Coronary artery (tissue), 2 donors: ENCODE measurements around the gene SYT2.

Source experiments
- DNase-seq: peaks from one replicate; pipeline ENCODE4 v3.0.0-alpha.2; 2017; ENCODE audit warnings: low spot score
- H3K27ac ChIP-seq, 2 donors: fragments of 200-600 bp; sonication (generic); one replicate each; pipeline ENCODE4 v1.5.1; 2016 to 2019
- H3K4me3 ChIP-seq: fragments of 200-600 bp; sonication (generic); 2 replicates; pipeline ENCODE4 v1.5.1; 2016; ENCODE audit warnings: mild to moderate bottlenecking, moderate library complexity
- CTCF ChIP-seq: fragments of 200-600 bp; sonication (generic); IDR thresholded peaks from one replicate; pipeline ENCODE4 v1.5.1; 2019; ENCODE audit warnings: antibody characterized with exemption

SYT2 gene

DNA sequence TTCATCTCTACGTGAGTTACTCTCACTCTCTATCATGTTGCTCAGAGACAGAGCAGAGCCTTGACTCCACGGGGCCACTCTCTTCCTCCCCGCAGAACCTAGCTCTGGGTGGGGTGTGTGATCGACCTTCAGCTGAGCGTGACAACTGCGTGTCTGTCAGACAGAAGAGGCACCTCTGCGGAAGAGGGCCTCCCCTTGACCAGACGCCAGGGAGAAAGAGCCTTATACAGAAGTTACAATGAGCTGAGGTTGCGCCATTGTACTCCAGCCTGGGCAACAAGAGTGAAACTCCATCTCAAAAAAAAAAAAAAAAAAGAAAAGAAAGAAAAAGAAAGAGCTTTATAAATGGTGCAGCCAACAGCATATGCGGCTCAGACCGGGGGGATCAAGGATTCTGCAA is 22.9 kb downstream of the SYT2 start:
- H3K4me3 ChIP-seq = no peak overlapping the region
- H3K27ac ChIP-seq = no peak overlapping the region
- DNase-seq = no peak
- no peak for TF ChIP-seq CTCF

GRCh38 chr1:202685641-202686040 is 24.6 kb downstream of the SYT2 start:
- no peak for DNase-seq
- no peak for TF ChIP-seq CTCF
- Histone ChIP-seq H3K27ac (no peak overlapping the region), H3K4me3 (no peak overlapping the region)

DNA sequence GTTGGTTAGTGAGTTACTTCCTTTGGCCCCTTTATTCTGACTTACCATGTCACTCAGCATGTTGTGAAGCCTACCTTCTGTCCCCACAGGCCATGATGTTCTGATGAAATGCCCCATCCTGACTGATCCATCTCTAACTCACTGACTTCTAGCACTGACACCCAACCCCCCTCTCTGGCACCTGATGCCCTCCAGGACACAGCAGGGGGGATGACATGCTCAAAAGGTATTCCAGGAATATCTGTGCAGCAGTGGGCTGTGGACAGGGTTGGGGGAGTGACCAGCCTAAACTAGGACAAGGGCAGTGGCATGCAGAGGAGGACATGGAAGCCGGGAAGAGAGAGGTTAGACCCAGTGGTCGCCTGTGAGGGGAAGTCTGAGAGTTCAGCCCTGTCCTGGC is 25.5 kb downstream of the SYT2 start:
- no peak for TF ChIP-seq CTCF
- H3K27ac ChIP-seq = no peak overlapping the region
- no peak for DNase-seq
- no peak overlapping the region for H3K4me3 ChIP-seq

- no peak for DNase-seq
- no peak overlapping the region for H3K4me3 ChIP-seq
- TF ChIP-seq CTCF = no peak
Observed at GRCh38 chr1:202683029-202683428, 27.2 kb downstream of the SYT2 start.

DNA sequence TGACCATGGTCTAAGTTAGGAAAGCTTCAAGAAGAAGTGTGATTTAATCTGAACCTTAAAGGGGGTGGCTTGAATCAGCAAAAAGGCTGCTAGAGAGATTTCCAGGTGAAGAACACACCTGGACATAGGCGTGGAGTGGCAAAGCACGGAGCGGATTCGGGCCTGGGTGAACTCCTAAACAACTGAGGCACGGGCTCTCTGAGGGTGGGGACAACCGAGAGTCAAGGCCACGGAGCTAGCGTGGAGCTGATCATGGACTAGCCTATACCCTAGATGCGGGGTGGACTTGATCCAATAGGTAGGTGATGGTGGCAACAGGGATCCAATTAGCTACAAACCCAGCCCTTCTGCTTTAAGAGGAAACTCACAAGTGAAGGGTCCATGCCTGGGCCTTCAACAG is 27.8 kb downstream of the SYT2 start:
- Histone ChIP-seq H3K27ac (no peak overlapping the region), H3K4me3 (no peak overlapping the region)
- DNase-seq = no peak
- TF ChIP-seq CTCF = no peak

More at GRCh38 chr1:202683029-202683428, 27.2 kb downstream of the SYT2 start:
- H3K27ac ChIP-seq = no peak overlapping the region

GRCh38 chr1:202681736-202682420 is 28.4 kb downstream of the SYT2 start:
- no peak for DNase-seq
- no peak for TF ChIP-seq CTCF
- no peak overlapping the region for H3K4me3 ChIP-seq
- no peak overlapping the region for H3K27ac ChIP-seq

GRCh38 chr1:202680586-202681352 is 29.5 kb downstream of the SYT2 start:
- H3K4me3 ChIP-seq = no peak overlapping the region
- TF ChIP-seq CTCF = no peak
- no peak for DNase-seq
- H3K27ac ChIP-seq = no peak overlapping the region
